ENCODE measurements around the gene PAIP2.
"Not testable (repeated sequence)": the region's sequence is repeated elsewhere in the genome, so short reads cannot be mapped to it uniquely, and the experiment has no call there.

PAIP2 gene

DNA sequence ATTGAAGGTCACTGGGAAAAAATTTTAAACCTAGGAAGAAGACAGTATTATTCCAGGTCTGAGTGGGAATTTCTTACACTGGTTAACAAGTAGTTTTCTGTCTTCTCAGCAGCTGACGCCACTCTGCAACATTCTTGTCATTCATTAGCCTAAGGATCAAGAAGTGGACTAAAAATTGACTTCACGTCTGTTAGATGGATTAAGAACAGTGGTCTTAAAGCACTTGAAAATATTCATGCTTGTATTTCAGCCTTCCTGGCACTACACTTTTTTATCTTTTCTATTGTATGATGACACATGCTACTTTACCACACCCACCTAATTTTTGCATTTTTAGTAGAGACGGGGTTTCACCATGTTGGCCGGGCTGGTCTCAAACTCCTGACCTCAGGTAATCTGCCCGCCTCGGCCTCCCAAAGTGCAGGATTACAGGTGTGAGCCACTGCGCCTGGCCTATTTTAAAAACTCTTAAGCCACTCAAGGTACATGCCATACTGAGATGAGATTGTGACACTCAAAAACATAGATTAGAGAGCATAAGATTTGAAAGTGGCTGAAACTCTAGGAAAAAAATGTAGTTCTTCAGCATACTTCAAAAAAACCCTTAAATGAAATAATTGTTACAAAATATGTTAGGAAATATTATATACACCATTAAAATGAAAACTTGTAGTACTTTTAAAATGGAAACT is 39.7 kb upstream of the PAIP2 start:
- Histone ChIP-seq H3K27me3 (ENCODE audit: insufficient read depth, low read length) (no peaks in the 10 kb centered on the region), H3K36me3 (ENCODE audit: insufficient read depth, low read depth, low read length) (peaks cover 30% of the 10 kb centered on the region; the same call in 1 of the 2 replicates), H3K4me1 (ENCODE audit: insufficient read depth, low read length) (peaks cover 29% of the 10 kb centered on the region; the same call in 1 of the 2 replicates), H3K4me3 (ENCODE audit: low read length) (no peak overlapping the region), H3K27ac (ENCODE audit: low read length) (no peak overlapping the region), H3K9me3 (ENCODE audit: insufficient read depth, low read depth, low read length) (no peaks in the 10 kb centered on the region), H3K9ac (ENCODE audit: low read depth, low read length) (no peak overlapping the region)

DNA sequence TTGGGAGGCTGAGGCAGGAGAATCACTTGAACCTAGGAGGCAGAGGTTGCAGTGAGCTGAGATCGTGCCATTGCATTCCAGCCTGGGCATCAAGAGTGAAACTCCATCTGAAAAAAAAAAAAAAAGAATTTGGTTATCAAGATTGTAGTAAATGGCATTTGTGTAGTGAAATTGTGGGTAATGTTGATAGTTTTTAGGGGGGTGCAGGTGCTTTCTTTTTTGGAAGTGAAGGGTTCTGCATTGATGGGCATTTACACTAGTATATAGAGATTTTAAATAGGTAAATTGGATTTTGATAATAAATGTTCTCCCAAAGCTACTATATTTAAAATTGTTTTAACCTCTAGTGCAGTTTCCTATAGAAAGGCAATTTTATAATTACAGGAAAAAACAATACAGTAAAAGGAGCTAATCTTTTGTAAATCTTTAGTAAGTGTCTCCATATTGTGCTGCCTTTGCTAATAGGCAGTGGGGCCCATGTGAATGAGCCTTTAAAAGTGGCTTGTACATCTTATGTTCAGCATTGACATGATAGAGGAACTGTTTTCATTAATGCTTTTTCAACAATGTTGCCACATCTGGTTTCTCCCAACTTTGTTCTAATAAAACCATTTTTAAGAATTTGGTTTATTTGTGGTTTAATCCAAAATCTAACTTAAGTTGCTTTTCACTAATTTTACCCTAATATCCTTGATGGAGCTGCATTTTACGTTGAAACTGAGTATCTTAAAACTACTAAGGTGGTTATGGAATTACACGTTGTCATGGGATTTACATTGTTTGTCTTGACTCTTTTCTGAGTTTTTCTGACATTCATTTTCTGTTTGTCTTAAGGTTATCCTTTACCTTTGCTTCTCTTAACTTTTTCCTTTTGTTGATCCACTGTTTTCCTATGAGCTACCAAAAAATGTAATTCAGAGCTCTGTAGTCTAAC is 37.0 kb upstream of the PAIP2 start:
- Histone ChIP-seq H3K4me1 (ENCODE audit: insufficient read depth, low read length) (peaks cover 11% of the 10 kb centered on the region; the same call in 1 of the 2 replicates), H3K27ac (ENCODE audit: low read length) (no peak overlapping the region)

DNA sequence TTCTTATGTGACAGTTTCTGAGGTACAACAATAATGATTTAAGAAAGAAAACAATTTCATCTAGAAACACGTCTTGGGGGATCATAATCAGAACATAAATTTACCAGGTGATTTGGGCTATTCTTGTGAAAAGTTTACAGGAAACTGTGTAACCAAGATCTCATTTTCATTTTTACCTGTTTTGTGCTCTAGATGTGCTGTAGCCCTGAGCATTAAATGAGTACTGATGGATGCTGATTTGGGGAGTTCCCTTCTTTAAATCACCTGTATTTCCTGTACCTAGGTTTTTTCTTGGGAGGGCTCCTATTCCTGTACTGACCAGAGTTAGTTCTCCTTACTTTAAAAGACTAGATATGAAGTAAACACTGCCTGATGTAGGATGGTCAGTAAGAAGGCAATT is 35.5 kb upstream of the PAIP2 start:
- Histone ChIP-seq H3K9me3 (ENCODE audit: insufficient read depth, low read depth, low read length) (no peaks in the 10 kb centered on the region), H3K27ac (ENCODE audit: low read length) (no peak overlapping the region), H3K9ac (ENCODE audit: low read depth, low read length) (no peak overlapping the region), H3K36me3 (ENCODE audit: insufficient read depth, low read depth, low read length) (peaks cover 43% of the 10 kb centered on the region), H3K4me3 (ENCODE audit: low read length) (no peak overlapping the region), H3K27me3 (ENCODE audit: insufficient read depth, low read length) (no peaks in the 10 kb centered on the region), H3K4me1 (ENCODE audit: insufficient read depth, low read length) (peaks cover 24% of the 10 kb centered on the region; the same call in 1 of the 2 replicates)

More for the DNA sequence above, 37.0 kb upstream of the PAIP2 start:
- H3K9me3 ChIP-seq (ENCODE audit: insufficient read depth, low read depth, low read length), result no peaks in the 10 kb centered on the region
- H3K4me3 ChIP-seq (ENCODE audit: low read length), result no peak overlapping the region
- peaks cover 38% of the 10 kb centered on the region for H3K36me3 ChIP-seq (ENCODE audit: insufficient read depth, low read depth, low read length)
- no peaks in the 10 kb centered on the region for H3K27me3 ChIP-seq (ENCODE audit: insufficient read depth, low read length)
- H3K9ac ChIP-seq (ENCODE audit: low read depth, low read length), result no peak overlapping the region; the same call in 1 of the 2 replicates

DNA sequence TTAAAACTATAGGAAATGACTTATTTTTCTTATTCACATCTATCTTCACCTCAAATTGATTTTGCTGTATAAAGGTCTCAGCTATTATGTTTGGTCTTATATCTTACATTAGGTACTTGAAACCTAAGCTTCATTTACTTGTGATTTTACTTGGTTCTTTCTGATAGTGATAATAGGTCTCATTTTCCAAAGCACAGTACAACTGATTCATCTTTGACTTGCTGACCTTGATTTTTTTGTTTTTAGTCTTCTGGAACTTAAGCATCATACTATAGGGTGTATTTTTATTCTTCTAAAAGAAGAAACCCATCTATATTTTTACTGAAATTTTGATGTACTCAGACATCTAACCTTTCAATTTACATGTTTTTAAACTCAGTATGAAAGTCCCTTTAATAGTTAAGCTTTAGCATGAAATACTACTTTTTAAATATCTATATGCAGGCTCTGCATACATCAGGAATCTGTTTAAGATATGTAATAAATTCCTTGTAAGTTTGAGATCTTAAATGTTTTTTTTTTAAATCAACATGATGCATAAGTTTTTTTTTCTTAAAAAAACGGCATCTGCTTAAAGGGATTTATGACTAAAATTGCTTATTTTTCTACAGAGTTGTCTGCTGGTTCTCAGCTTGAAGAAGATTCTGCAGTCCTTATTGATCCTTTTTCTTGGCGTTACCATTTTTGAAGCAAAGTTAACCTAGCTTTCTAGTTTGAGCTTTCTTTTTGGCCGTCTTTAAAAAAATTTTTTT is 34.9 kb upstream of the PAIP2 start:
- H3K27ac ChIP-seq (ENCODE audit: low read length), result no peak overlapping the region
- H3K4me1 ChIP-seq (ENCODE audit: insufficient read depth, low read length), result peaks cover 25% of the 10 kb centered on the region; the same call in 1 of the 2 replicates
- no peak overlapping the region for H3K9ac ChIP-seq (ENCODE audit: low read depth, low read length)
- no peaks in the 10 kb centered on the region for H3K9me3 ChIP-seq (ENCODE audit: insufficient read depth, low read depth, low read length)
- H3K27me3 ChIP-seq (ENCODE audit: insufficient read depth, low read length), result no peaks in the 10 kb centered on the region
- peaks cover 39% of the 10 kb centered on the region for H3K36me3 ChIP-seq (ENCODE audit: insufficient read depth, low read depth, low read length)
- no peak overlapping the region for H3K4me3 ChIP-seq (ENCODE audit: low read length)

DNA sequence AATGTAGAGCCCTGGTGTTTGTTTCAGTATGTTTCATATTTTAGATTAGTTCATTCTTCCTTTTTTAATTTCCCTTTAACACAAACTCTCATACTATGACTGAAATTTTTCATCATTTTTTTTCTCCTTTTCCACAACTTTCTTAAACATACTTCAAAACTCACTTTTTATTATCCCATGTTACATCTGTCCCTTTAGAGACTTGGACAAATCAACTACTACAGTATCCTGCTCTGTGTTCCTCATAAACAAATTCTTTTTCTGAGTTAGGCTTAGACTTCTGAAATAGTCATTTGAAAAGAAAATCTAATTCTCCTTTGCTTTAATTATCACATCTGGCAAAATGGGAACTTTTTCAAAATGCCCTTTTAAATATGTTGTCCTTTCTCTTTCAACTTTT is 32.9 kb upstream of the PAIP2 start:
- H3K36me3 ChIP-seq (ENCODE audit: insufficient read depth, low read depth, low read length), result peaks cover 32% of the 10 kb centered on the region
- no peak overlapping the region for H3K27ac ChIP-seq (ENCODE audit: low read length)
- no peaks in the 10 kb centered on the region for H3K27me3 ChIP-seq (ENCODE audit: insufficient read depth, low read length)
- no peaks in the 10 kb centered on the region for H3K9me3 ChIP-seq (ENCODE audit: insufficient read depth, low read depth, low read length)
- H3K4me3 ChIP-seq (ENCODE audit: low read length), result no peak overlapping the region
- H3K9ac ChIP-seq (ENCODE audit: low read depth, low read length), result no peak overlapping the region
- peaks cover 28% of the 10 kb centered on the region; the same call in 1 of the 2 replicates for H3K4me1 ChIP-seq (ENCODE audit: insufficient read depth, low read length)

DNA sequence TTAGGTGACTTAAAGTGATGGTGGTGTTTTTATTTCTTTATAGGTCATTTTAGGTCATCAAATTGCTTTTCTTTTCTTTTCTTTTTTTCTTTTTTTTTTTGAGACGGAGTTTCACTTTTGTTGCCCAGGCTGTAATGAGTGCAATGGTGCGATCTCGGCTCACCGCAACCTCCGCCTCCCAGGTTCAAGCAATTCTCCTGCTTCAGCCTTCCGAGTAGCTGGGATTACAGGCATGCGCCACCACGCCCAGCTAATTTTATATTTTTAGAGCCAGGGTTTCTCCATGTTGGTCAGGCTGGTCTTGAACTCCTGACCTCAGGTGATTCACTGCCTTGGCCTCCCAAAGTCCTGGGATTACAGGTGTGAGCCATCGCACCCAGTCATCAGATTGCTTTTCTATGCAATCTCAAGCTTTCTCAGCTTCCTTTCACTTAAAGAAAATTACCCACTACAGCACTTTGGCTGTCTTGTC is 30.9 kb upstream of the PAIP2 start:
- not testable (repeated sequence) for H3K27ac ChIP-seq (ENCODE audit: low read length); H3K27me3 ChIP-seq (ENCODE audit: insufficient read depth, low read length); H3K9me3 ChIP-seq (ENCODE audit: insufficient read depth, low read depth, low read length); H3K9ac ChIP-seq (ENCODE audit: low read depth, low read length); H3K4me3 ChIP-seq (ENCODE audit: low read length)
- H3K4me1 ChIP-seq (ENCODE audit: insufficient read depth, low read length), result peaks cover 30% of the 10 kb centered on the region; the same call in 1 of the 2 replicates
- H3K36me3 ChIP-seq (ENCODE audit: insufficient read depth, low read depth, low read length), result peaks cover 52% of the 10 kb centered on the region

DNA sequence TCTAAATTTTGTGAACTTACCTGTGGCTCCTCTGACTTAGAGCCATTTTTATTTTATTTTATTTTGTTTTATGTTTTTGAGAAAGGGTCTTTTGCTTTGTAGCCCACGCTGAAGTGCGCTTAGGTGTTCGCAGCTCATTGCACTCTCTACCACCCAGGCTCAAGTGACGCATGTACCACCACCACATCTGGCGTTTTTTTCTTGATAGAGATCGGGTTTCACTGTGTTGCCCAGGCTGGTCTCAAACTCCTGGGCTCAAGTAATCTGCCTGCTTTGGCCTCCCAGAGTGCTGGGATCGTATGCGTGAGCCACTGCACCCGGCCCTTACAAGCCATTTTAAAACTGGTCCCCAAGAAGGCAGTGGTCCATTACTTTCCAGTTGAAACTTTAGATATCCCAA is 29.6 kb upstream of the PAIP2 start:
- H3K36me3 ChIP-seq (ENCODE audit: insufficient read depth, low read depth, low read length), result peaks cover 65% of the 10 kb centered on the region
- peaks cover 30% of the 10 kb centered on the region; the same call in 1 of the 2 replicates for H3K4me1 ChIP-seq (ENCODE audit: insufficient read depth, low read length)
- no peak overlapping the region for H3K9ac ChIP-seq (ENCODE audit: low read depth, low read length)
- H3K27ac ChIP-seq (ENCODE audit: low read length), result no peak overlapping the region
- H3K27me3 ChIP-seq (ENCODE audit: insufficient read depth, low read length), result no peaks in the 10 kb centered on the region
- H3K9me3 ChIP-seq (ENCODE audit: insufficient read depth, low read depth, low read length), result no peaks in the 10 kb centered on the region
- H3K4me3 ChIP-seq (ENCODE audit: low read length), result no peak overlapping the region

DNA sequence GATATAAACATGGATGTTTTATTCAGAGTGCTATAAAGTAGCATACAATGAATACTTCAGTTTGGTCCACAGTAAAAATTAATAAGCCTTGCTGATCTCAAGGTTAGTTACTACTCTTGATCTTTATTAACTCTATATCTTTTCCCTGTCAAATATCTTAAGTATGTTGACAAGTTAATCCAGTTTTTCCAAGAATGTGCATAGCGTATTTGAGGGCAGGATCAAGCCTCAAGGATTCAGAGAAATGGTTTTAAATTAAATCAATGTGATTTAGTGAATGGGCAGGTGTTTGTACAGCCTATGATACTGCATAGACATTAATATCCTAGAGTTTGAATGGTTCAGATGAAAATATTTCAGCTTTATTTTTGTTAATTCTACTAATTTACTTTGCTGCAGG is 27.4 kb upstream of the PAIP2 start:
- Histone ChIP-seq H3K36me3 (ENCODE audit: insufficient read depth, low read depth, low read length) (peaks cover 67% of the 10 kb centered on the region), H3K9ac (ENCODE audit: low read depth, low read length) (no peak overlapping the region), H3K4me3 (ENCODE audit: low read length) (no peak overlapping the region), H3K27me3 (ENCODE audit: insufficient read depth, low read length) (no peaks in the 10 kb centered on the region), H3K9me3 (ENCODE audit: insufficient read depth, low read depth, low read length) (no peaks in the 10 kb centered on the region), H3K27ac (ENCODE audit: low read length) (no peak overlapping the region), H3K4me1 (ENCODE audit: insufficient read depth, low read length) (peaks cover 27% of the 10 kb centered on the region; the same call in 1 of the 2 replicates)

DNA sequence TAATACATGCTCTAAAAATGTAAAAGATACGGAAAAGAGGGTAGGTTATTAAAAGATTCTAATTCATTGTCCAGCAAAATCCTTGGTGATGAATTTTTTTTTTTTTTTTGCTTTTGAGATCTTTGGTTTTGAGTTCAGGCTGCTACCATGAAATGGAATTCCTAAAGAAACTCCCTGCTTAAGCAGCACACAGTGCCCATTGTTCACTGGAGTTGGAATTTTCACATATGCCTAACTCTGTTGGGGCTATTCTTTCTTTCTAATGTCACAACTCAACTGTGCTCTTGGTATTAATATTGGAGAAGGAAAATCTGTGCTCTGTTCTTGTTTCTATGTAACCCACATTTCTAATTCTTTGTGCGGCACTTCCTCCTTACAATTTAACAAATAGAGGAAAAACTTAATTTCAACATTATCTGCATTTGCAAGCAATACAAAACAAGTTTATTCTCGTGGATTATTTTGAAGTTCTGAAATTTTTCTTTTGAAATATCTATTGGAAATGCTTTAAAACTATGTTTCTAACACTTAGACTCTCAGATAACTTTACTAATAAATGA is 26.5 kb upstream of the PAIP2 start:
- no peaks in the 10 kb centered on the region for H3K27me3 ChIP-seq (ENCODE audit: insufficient read depth, low read length)

DNA sequence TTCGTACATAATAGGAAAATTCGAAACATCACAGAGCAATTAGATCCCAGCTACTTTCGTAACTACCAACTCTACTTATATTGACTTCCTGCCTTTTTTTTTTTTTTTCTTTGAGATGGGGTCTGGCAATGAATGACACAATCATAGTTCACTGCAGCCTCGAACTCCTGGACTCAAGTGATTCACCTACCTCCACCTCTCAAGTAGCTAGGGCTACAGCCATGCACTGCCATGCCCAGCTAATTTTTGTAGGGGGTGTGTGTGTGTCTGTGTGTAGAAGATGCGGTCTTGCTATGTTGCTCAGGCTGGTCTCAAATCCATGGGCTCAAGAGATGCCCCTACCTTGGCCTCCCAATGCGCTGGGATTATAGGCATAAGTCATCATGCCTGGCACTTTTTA is 5.8 kb upstream of the PAIP2 start:
- Histone ChIP-seq H3K4me3 (ENCODE audit: low read length) (no peak overlapping the region), H3K4me1 (ENCODE audit: insufficient read depth, low read length) (no peaks in the 10 kb centered on the region), H3K36me3 (ENCODE audit: insufficient read depth, low read depth, low read length) (peaks cover 17% of the 10 kb centered on the region), H3K9ac (ENCODE audit: low read depth, low read length) (no peak overlapping the region), H3K27ac (ENCODE audit: low read length) (no peak overlapping the region), H3K9me3 (ENCODE audit: insufficient read depth, low read depth, low read length) (no peaks in the 10 kb centered on the region), H3K27me3 (ENCODE audit: insufficient read depth, low read length) (no peaks in the 10 kb centered on the region)

More for the DNA sequence above, 26.5 kb upstream of the PAIP2 start:
- H3K4me1 ChIP-seq (ENCODE audit: insufficient read depth, low read length), result peaks cover 21% of the 10 kb centered on the region; the same call in 1 of the 2 replicates
- H3K36me3 ChIP-seq (ENCODE audit: insufficient read depth, low read depth, low read length), result peaks cover 70% of the 10 kb centered on the region
- no peaks in the 10 kb centered on the region for H3K9me3 ChIP-seq (ENCODE audit: insufficient read depth, low read depth, low read length)
- no peak overlapping the region for H3K9ac ChIP-seq (ENCODE audit: low read depth, low read length)
- no peak overlapping the region for H3K4me3 ChIP-seq (ENCODE audit: low read length)
- H3K27ac ChIP-seq (ENCODE audit: low read length), result no peak overlapping the region

DNA sequence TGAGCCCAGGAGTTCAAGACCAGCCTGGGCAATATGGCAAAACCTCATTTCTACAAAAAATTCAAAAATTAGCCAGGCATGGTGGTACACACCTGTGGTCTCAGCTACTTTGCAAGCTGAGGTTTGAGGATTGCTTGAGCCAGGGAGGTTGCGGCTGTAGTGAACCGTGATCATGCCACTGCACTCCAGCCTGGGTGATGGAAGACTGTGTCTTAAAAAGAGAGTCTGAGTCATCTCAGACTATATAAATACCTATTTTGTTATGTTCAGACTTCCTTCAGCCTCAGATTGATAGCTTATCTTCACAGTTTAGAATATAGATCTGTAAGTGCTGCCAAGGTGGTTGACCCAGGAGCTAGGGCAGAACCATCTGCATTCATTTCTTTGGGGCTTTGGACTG is 1.6 kb upstream of the PAIP2 start:
- peaks cover 15% of the 10 kb centered on the region for H3K36me3 ChIP-seq (ENCODE audit: insufficient read depth, low read depth, low read length)
- no peak overlapping the region for H3K9ac ChIP-seq (ENCODE audit: low read depth, low read length)
- H3K27ac ChIP-seq (ENCODE audit: low read length), result no peak overlapping the region
- no peaks in the 10 kb centered on the region for H3K27me3 ChIP-seq (ENCODE audit: insufficient read depth, low read length)
- peaks cover 11% of the 10 kb centered on the region; the same call in 1 of the 2 replicates for H3K4me1 ChIP-seq (ENCODE audit: insufficient read depth, low read length)
- no peaks in the 10 kb centered on the region for H3K9me3 ChIP-seq (ENCODE audit: insufficient read depth, low read depth, low read length)
- H3K4me3 ChIP-seq (ENCODE audit: low read length), result no peak overlapping the region
